ENCODE measurements around the gene CYB5R2. TPM values are rescaled to one million over a fixed set of nuclear protein-coding genes. Genes with fewer than 3 reads are reported as not detected.
"Not testable (repeated sequence)": the region's sequence is repeated elsewhere in the genome, so short reads cannot be mapped to it uniquely, and the experiment has no call there.

CYB5R2 gene
- total RNA-seq, 1 donor from 2014 or later: 23.2 TPM

DNA sequence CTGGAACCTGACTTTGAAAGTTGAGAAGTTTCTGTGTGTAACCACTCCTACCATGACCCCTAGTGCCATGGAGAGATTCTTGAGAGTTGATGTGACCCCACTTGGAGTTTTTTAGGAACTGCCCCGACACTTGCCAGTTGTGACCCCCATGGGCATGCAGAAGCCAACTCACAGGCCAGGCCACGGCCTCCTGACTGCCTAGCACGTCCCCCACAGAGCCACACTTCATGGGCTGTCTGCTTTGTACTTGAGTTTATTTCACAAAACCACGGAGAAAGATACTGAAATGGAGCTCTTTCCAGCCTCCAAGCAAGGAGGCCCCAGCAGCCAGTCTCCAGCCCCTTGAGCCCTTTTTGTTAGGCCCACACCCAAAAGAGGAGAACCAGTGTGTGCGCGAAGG lies 8.4 kb downstream of the CYB5R2 start:
- H3K4me1 Mint-ChIP-seq (ENCODE audit: unreplicated experiment): peaks cover 22% of the 10 kb centered on the region
- no peaks in the 10 kb centered on the region for H3K9me3 Mint-ChIP-seq
- H3K36me3 Mint-ChIP-seq: peaks cover 24% of the 10 kb centered on the region
- no peak for DNase-seq (ENCODE audit: extremely low spot score, unreplicated experiment)
- TF ChIP-seq, protein P1, sequence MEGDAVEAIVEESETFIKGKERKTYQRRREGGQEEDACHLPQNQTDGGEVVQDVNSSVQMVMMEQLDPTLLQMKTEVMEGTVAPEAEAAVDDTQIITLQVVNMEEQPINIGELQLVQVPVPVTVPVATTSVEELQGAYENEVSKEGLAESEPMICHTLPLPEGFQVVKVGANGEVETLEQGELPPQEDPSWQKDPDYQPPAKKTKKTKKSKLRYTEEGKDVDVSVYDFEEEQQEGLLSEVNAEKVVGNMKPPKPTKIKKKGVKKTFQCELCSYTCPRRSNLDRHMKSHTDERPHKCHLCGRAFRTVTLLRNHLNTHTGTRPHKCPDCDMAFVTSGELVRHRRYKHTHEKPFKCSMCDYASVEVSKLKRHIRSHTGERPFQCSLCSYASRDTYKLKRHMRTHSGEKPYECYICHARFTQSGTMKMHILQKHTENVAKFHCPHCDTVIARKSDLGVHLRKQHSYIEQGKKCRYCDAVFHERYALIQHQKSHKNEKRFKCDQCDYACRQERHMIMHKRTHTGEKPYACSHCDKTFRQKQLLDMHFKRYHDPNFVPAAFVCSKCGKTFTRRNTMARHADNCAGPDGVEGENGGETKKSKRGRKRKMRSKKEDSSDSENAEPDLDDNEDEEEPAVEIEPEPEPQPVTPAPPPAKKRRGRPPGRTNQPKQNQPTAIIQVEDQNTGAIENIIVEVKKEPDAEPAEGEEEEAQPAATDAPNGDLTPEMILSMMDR (conservative IDR thresholded peaks at IDR 0.05): no peak
- H3K4me3 Mint-ChIP-seq: no peak overlapping the region
- no peaks in the 10 kb centered on the region for H3K27me3 Mint-ChIP-seq
- no peak overlapping the region for H3K27ac Mint-ChIP-seq

DNA sequence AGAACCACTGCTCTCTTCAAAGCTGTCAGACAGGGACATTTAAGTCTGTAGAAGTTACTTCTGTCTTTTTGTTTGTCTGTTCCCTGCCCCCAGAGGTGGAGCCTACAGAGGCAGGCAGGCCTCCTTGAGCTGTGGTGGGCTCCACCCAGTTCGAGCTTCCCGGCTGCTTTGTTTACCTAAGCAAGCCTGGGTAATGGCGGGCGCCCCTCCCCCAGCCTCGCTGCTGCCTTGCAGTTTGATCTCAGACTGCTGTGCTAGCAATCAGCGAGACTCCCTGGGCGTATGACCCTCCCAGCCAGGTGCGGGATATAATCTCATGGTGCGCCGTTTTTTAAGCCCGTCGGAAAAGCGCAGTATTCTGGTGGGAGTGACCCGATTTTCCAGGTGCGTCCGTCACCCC lies 9.8 kb downstream of the CYB5R2 start:
- DNase-seq (ENCODE audit: extremely low spot score, unreplicated experiment); H3K4me3 Mint-ChIP-seq; H3K27ac Mint-ChIP-seq; H3K9me3 Mint-ChIP-seq; H3K27me3 Mint-ChIP-seq: not testable (repeated sequence)
- H3K4me1 Mint-ChIP-seq (ENCODE audit: unreplicated experiment): peaks cover 11% of the 10 kb centered on the region
- H3K36me3 Mint-ChIP-seq: peaks cover 16% of the 10 kb centered on the region

DNA sequence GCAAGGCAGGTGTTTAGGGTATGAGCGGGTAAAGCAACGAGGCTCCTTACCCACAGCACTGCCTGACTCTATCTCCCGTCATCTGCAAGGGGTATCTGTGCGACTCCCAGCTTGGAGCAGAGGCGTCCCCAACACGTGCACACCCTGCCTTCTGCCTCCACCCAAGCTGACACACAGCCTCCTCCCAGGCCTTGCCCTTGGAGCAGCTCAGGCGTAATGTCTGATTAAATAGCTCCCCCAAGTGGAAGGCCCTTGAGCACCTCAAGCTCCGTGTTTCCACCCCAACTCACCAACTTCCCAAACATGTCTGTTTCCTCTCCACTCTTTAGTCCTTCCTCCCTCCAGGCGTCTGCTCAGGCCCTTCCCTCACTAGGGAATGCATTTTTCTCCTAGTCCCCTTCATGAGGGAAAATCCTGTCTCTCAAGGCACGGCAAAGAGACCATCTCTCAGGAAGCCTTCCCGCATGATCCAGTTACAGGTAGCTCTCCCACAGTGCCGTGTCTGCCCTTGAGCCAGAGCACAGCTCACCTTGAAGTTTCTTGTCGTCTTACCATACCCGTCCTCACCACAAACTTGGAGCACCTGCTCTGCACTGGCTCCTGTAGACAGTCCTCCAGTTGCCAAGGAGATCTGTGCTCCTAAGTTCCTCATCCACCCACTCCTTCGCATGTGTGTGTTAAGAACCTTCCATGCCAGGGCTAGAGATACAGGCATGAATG lies 15.8 kb downstream of the CYB5R2 start:
- no peaks in the 10 kb centered on the region for H3K27me3 Mint-ChIP-seq
- no peak for DNase-seq (ENCODE audit: extremely low spot score, unreplicated experiment)
- H3K4me1 Mint-ChIP-seq (ENCODE audit: unreplicated experiment): peaks cover 5% of the 10 kb centered on the region
- no peaks in the 10 kb centered on the region for H3K9me3 Mint-ChIP-seq
- peaks cover 18% of the 10 kb centered on the region for H3K36me3 Mint-ChIP-seq
- H3K27ac Mint-ChIP-seq: peak overlapping the region; percentile 76
- H3K4me3 Mint-ChIP-seq: peak overlapping the region; percentile 42
- TF ChIP-seq, protein P1 (conservative IDR thresholded peaks at IDR 0.05): peak; percentile 72

DNA sequence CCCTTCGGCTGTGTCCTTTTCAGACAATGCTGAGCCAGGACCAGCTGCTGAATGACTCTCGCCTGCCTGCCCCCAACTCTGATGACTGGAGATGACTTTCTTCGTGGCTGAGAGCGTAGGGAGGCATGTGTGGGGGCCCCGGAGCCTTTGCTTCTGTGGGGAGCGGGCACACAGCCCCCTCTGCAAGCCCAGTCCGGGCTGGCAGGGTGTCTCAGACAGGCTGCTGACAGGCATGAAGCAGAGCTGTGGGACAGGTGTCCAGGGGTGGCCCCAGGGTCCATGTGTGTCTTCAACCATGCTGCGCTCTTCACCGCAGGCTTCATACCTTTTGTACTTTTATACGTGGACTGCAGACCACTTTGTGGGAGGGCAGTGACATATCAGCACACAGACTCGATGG lies 16.6 kb downstream of the CYB5R2 start:
- H3K27ac Mint-ChIP-seq: peak overlapping the region; percentile 76
- H3K9me3 Mint-ChIP-seq: no peaks in the 10 kb centered on the region
- peaks cover 23% of the 10 kb centered on the region for H3K36me3 Mint-ChIP-seq
- DNase-seq (ENCODE audit: extremely low spot score, unreplicated experiment): no peak
- TF ChIP-seq, protein P1 (conservative IDR thresholded peaks at IDR 0.05): no peak
- H3K4me1 Mint-ChIP-seq (ENCODE audit: unreplicated experiment): peaks cover 5% of the 10 kb centered on the region
- H3K4me3 Mint-ChIP-seq: no peak overlapping the region
- no peaks in the 10 kb centered on the region for H3K27me3 Mint-ChIP-seq

DNA sequence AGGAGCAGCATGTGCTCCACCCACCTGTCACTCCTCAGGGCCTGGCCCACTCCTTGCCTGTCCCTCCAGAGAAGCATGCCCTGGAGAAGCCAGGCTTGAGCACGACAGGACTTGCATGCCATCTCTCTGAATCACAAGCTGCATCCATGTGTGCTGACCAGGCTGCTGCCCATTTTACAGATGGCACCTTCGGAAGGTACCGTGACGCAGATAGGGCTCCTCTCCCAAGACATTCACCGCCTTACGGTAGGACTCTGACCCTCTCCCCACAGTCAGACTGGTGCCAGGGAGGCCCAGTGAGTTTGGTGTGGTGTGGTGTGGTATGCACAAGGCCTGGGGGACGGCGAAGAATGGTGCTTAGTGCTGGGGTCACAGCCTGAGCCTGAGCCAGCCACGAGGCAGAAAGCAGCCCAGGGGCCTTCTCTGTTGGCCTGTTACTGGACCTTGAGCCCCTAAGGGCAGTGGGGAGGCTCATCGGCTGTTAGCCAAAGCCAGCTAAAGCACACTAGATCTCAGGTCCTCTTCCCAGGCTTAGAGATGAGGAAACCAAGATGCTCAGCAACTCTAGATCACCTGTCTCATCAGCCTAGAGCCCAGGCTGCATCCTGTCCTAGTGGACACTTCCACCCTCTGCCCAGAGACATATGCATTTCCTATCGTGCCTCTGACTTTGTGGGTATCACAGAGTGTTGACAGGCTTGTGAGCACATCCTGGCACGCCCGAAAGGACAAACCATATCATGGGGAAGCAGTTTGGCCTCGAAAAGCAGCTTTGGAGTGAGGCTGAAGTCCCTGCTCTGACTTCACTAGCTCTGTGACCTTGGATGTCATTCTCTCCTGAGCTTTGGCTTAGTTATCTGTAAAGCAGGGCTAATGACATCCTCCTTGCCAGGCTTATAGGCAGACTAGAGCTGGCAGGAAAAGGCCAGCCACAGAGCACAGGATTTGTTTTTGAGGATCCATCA lies 17.8 kb downstream of the CYB5R2 start:
- TF ChIP-seq, protein P1 (conservative IDR thresholded peaks at IDR 0.05): no peak
- Mint-ChIP-seq H3K4me1 (ENCODE audit: unreplicated experiment) (peaks cover 5% of the 10 kb centered on the region), H3K27me3 (no peaks in the 10 kb centered on the region), H3K27ac (no peak overlapping the region), H3K9me3 (no peaks in the 10 kb centered on the region), H3K36me3 (peaks cover 28% of the 10 kb centered on the region), H3K4me3 (no peak overlapping the region)
- DNase-seq (ENCODE audit: extremely low spot score, unreplicated experiment): no peak
